NCI-H510A (cell line): ENCODE data around the gene SPAG9.

Experiments used
- DNase-seq: peaks from one replicate; lab custom pipeline; 2025; lab: John Stamatoyannopoulos, UW

Gene SPAG9

GRCh38 chr17:50917418-50917743, 203.3 kb downstream of the SPAG9 start:
- DNase-seq, result no peak

- no peak for DNase-seq
Measured at GRCh38 chr17:50916708-50917417, 203.8 kb downstream of the SPAG9 start.

DNA sequence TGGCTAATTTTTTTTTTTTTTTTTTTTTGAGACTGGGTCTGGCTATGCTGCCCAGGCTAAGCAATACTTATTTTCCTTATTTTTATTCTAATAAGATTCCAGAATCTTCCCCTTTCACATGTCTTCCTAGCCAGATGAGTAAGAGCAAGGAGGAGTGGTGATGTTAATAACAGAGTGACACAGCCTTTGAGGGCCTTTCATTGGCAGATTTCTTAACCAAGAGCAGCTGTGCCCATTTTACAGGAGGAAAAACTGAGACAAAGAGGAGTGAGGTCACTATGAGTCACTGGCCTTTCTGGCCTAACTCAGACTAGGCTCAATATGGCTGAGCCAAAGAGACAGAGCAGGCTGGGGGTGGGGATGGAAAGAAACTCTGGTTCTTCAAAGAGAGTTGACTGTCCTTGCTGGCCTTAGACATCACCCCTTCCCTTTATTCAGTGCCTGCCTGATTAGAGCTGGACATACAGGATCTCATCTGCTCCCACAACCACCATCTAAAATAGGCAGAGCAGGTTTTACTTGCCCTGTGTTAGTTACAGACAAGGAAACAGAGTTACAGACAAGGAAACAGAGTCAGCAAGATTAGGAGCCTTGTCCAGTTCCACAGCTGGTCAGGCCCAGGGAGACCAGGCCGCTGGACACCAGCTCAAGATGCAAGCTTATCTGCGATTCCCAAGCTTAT, 204.5 kb downstream of the SPAG9 start:
- no peak for DNase-seq

- DNase-seq, result no peak
Measured at GRCh38 chr17:50914505-50915063, 206.1 kb downstream of the SPAG9 start.

DNA sequence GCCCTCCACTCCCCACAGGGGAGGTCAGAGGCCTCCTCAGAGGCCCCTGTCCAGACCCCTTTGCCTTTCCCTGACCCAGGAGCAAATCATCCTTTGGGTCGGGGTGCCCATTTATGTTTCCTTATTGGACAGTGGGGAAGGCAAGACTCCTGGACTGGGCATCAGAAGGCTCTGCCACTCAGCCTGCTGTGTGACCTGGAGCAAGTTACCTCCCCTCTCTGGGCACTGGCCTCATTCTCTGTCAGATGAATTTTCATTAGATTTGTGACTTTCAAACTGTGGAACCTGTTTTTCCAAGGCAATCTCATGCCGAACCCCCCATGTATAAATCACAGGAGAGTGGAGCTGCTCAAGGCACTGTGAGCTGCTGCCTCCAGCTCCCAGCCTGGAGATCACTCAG, 207.5 kb downstream of the SPAG9 start:
- no peak for DNase-seq
